Measurements from ENCODE around the gene EIF4ENIF1.

DNA sequence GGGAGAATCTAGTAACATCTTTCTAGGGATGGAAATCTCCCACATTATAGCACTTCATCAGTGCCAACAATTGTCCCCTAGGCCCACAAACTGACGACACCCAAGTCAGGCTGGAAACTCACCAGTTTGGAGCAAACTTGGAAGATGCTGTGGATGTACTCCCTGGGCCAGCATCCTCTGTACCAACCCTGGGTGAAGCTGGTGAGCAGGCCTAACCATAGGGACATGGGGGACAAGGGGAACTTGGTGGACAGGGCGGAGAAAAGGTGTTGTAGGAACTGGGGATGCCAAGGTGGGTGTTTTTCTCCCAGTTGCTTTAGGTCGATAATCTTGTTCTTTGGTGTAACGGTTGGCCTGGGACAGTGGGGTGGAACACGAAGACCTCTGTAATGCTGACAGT, 48.0 kb downstream of the EIF4ENIF1 start:
- TF ChIP-seq, protein P1, sequence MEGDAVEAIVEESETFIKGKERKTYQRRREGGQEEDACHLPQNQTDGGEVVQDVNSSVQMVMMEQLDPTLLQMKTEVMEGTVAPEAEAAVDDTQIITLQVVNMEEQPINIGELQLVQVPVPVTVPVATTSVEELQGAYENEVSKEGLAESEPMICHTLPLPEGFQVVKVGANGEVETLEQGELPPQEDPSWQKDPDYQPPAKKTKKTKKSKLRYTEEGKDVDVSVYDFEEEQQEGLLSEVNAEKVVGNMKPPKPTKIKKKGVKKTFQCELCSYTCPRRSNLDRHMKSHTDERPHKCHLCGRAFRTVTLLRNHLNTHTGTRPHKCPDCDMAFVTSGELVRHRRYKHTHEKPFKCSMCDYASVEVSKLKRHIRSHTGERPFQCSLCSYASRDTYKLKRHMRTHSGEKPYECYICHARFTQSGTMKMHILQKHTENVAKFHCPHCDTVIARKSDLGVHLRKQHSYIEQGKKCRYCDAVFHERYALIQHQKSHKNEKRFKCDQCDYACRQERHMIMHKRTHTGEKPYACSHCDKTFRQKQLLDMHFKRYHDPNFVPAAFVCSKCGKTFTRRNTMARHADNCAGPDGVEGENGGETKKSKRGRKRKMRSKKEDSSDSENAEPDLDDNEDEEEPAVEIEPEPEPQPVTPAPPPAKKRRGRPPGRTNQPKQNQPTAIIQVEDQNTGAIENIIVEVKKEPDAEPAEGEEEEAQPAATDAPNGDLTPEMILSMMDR (IDR thresholded peaks at IDR 0.05), result no peak
- TF ChIP-seq POLR2A (IDR thresholded peaks at IDR 0.05) (no peak), POLR2AphosphoS5 (IDR thresholded peaks at IDR 0.05) (no peak)

Data from upper lobe of left lung (tissue), 4 donors.